ENCODE measurements around the gene KPNA3.
A peak's percentile ranks its signal among the peaks of the same experiment; 100 is the strongest.

The KPNA3 gene

DNA sequence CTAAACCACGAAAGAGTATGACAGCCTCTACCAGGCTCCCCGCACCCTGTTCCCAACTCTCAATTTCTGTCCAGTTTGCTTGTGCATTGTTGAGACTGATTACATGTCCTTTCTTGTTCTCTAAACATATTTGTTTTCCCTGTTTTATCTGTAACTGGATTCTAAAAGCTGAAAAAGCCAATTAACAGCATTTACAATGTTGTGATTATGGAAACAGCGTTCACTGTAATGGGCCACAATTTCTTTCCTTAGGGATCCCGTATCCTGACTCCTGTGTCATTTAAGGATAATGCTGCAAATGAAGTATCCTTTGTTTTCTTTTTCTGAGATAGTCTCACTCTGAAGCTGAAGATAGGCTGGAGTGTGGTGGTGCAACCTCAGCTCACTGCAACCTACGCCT, 121.7 kb downstream of the KPNA3 start:
- DNase-seq, result no peak

- DNase-seq, result peak in 1 of 2 donors; percentile 30
Observed at GRCh38 chr13:49669735-49670309, 122.7 kb downstream of the KPNA3 start.

DNA sequence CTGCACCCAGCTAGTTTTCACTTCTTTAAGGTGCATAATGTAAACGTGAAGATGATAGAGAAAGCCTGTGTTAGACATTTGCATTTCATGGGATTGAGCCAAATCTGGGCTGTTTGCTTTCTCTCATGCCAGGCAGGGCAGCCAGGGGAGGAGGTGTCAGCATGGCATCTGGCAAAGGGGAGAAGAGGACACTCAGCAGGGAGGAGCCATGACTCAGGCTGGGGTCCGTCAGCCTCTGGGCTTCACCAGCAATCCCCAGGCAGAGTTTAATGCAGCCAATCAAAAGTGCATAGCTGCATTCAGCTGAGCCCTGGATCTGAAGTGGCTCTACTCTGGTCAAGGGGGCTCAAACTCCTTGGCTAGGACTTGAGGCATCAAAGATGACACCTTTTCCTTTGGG, 124.7 kb downstream of the KPNA3 start:
- no peak for DNase-seq

GRCh38 chr13:49664606-49665005, 127.9 kb downstream of the KPNA3 start:
- no peak for DNase-seq

- no peak for DNase-seq
Observed at GRCh38 chr13:49657241-49657641, 135.2 kb downstream of the KPNA3 start.

DNA sequence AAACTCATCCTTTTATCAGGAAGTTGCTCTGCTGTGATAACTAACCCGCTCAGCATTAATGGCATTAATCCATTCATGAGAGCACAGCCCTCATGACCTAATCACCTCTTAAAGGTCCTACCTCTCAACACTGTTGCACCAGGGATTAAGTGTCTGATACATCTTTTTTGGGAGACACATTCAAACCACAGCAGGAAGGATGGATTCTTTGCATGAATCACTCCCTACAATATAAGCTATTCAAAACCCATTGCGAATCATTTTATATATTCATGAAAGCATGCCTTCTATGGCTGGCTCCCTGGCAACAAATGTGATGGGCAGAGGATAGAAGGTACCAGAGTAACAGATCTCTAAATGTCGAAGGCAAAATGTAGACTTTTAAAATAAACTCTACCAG, 136.6 kb downstream of the KPNA3 start:
- no peak for DNase-seq

DNA sequence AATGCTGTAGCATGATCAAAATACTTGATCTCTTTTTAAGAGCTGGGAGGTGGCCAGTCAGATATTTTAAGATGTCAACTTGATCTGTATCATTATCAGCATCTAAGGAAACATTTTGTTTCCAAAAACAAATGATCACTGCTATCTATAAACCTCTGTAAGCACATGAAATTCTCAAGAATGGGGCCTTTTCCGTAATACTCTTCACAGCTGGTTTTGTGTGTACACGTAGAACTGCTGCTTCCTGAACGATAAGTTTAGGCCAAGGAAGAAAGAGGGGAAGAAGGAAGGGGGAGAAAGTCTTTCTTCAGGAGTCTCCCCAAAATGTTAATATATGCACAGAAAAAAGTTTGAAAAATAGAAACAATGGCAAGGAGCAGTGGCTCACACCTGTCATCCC, 138.5 kb downstream of the KPNA3 start:
- no peak for DNase-seq

DNA sequence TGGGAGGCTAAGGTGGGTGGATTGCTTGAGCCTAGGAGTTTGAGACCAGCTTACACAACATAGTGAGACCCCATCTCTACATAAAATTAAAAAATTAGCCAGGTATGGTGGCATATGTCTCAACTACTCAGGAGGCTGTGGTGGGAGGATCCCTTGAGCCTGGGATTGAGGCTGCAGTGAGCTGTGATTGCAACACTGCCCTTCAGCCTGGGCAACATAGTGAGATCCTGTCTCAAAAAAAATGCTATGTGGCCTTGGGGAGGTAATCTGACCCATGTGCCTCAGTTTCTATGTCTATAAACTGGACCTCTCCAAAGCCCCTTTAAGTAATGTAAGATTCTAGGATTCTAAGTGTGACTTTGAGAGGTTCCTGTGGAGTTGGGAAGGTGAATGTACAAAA, 139.0 kb downstream of the KPNA3 start:
- no peak for DNase-seq

- DNase-seq, result peak in 1 of 2 donors; percentile 22
Observed at GRCh38 chr13:49652355-49653305, 139.9 kb downstream of the KPNA3 start.

- no peak for DNase-seq
Observed at GRCh38 chr13:49651570-49652354, 140.7 kb downstream of the KPNA3 start.

DNA sequence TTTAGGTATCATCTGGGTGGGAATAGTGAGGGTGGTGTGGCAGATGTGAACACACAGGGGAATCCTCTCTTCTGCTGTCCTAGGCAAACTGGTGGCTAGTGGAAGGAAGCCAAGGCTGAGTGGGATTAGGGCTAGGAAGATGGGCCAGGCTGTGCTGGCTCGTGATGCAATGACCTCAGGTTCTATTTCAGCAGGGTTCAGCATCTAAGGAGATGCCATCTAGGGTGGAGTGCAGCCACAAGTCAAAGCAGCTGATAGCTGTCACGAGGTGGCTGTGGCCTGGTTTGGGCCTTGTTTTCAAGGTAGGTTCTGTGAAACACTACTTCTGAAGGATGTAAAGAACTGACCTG, 142.5 kb downstream of the KPNA3 start:
- DNase-seq, result no peak
